Heart right ventricle (tissue), 16 donors: ENCODE data around the gene SLC34A1. TPM values are rescaled to one million over a fixed set of nuclear protein-coding genes. Genes with fewer than 3 reads are reported as not detected.

Experiments
- ATAC-seq, 8 donors: fragments of 200-7000 bp; cut with Tn5 transposase; one replicate each; pipeline ENCODE4 v1.9.1; 2020; ENCODE audit warnings: mild to moderate bottlenecking in 8 of 8, moderate library complexity in 8 of 8, moderate number of reproducible peaks in 1 of 8
- DNase-seq, 2 donors: peaks; one replicate each; pipeline ENCODE4 v3.0.0-alpha.2; 2020
- H3K27ac ChIP-seq, 10 donors: fragments of 200-600 bp; sonication (generic) in 2 of 10; one replicate each; pipeline versions ENCODE4 v1.5.0 to v1.8.0; 2020 to 2022; ENCODE audit warnings: mild to moderate bottlenecking in 3 of 10
- H3K27me3 ChIP-seq, 7 donors: fragments of 200-600 bp; one replicate each; pipeline ENCODE4 v1.8.0; 2021 to 2022; ENCODE audit warnings: mild to moderate bottlenecking in 2 of 7
- H3K36me3 ChIP-seq, 9 donors: fragments of 200-600 bp; sonication (generic) in 1 of 9; one replicate each; pipeline versions ENCODE4 v1.5.0 to v1.8.0; 2020 to 2022; ENCODE audit warnings: mild to moderate bottlenecking in 2 of 9
- H3K4me1 ChIP-seq, 9 donors: fragments of 200-600 bp; sonication (generic) in 1 of 9; one replicate each; pipeline versions ENCODE4 v1.5.0 to v1.8.0; 2020 to 2022; ENCODE audit warnings: mild to moderate bottlenecking in 4 of 9
- H3K4me3 ChIP-seq, 10 donors: fragments of 200-600 bp; sonication (generic) in 2 of 10; one replicate each; pipeline versions ENCODE4 v1.5.0 to v1.8.0; 2020 to 2022; ENCODE audit warnings: mild to moderate bottlenecking in 7 of 10, moderate library complexity in 2 of 10
- H3K9me3 ChIP-seq, 11 donors: fragments of 200-600 bp in 10 of 11; sonication (generic) in 2 of 11; one replicate each; pipeline versions ENCODE4 v1.5.0 to v1.8.0; 2013 to 2022; ENCODE audit warnings: mild to moderate bottlenecking in 2 of 11, control low read depth in 1 of 11, moderate library complexity in 1 of 11
- CTCF ChIP-seq, 9 donors: fragments of 200-600 bp; sonication (generic) in 2 of 9; IDR thresholded peaks; one replicate each; pipeline versions ENCODE4 v1.5.0 to v1.8.0; 2021 to 2022; ENCODE audit warnings: antibody characterized with exemption in 9 of 9, mild to moderate bottlenecking in 5 of 9, moderate library complexity in 1 of 9
- WGBS, 2 donors: extraction: QIAGEN DNeasy Blood & Tissue Kit; methylation state at CpG; one replicate each; pipeline ENCODE4 v1.1.7; 2013; ENCODE audit warnings: inconsistent platforms in 1 of 2; 5-methylcytosine and 5-hydroxymethylcytosine counted together
- intact Hi-C, 10 donors: fragments of 100-400 bp; cut with DNase I; formaldehyde crosslinking; loops; one replicate each; pipeline versions ENCODE4 v1.11.1 to v1.14.2; 2022
- polyA plus RNA-seq, 2 donors: library from polyadenylated mRNA; stranded (reverse); fragments of 200-250 nt; gene quantifications; one replicate each; pipeline ENCODE4 v1.2.3, GENCODE V29; 2013
- total RNA-seq, 10 donors: library from RNA; stranded (reverse); fragmentation: NEBNext Ultra II Directional in 3 of 10; extraction: Animal tissue kit (Norgen Biotek cat#: 25700) in 3 of 10; gene quantifications; one replicate each; pipeline versions ENCODE4 v1.2.1 to v1.2.4, GENCODE V29; 2021 to 2023
- donor health status: Arrhythmogenic right ventricular cardiomyopathy.
- donor health status: ischemic (EF 13 %, LVEDD 7.1; RV severe dilation, severe dysfunction).
- donor health status: healthy with polysubstance abuse.
- donor health status: DM: no; HTN: yes; CAD: no.
- donor health status: DM: no; HTN: no; CAD: no.
- donor health status: ischemic (EF 25% LVEDD 6.9; RV normal size, moderate dysfunction).
- donor health status: ischemic (EF 25% LVEDD 5.7; RV mildly dilated, moderate dysfunction).
- donor health status: healthy.
- donor health status: DM: yes; HTN: yes; CAD: no.
- donor health status: Ischemic cardiomyopathy.
- donor health status: ischemic (EF 35%, LVEDD 5.7; RV mildly dilated, moderate dysfunction).
- donor health status: nonischemic (EF 11% LVEDD 7.7; RV severe dilation, severe dysfunction).
- donor health status: DM: yes; HTN: yes; CAD: no.
- donor health status: PGD.
- donor health status: ischemic (EF 29% LVEDD 5.4; RV normal size, mild dysfunction).
- donor health status: nonischemic (EF 23%, LVEDD 6.1; RV moderate dilation, normal function).

SLC34A1 gene
- total and polyA plus RNA-seq, 12 donors, result 0.12 TPM; not detected in 11

GRCh38 chr5:177367323-177367848, 16.8 kb upstream of the SLC34A1 start:
- peak in 2 of 9 donors; percentile 27 to 35 for TF ChIP-seq CTCF (IDR thresholded peaks at IDR 0.05)
- no peak for DNase-seq
- Histone ChIP-seq H3K36me3 (peaks cover 0 to 34% (median 0%) of the 10 kb centered on the region in 9 donors), H3K4me3 (peak overlapping the region; percentile 31 to 60 (median 48)), H3K27ac (peak overlapping the region in 9 of 10 donors; percentile 69 to 93 (median 86)), H3K9me3 (no peaks in the 10 kb centered on the region), H3K4me1 (peaks cover 3 to 78% (median 31%) of the 10 kb centered on the region in 9 donors), H3K27me3 (no peaks in the 10 kb centered on the region)
- WGBS, 2 donors, result 13 to 16% methylated on average over 43 to 46 of the region's 46 CpGs
- intact Hi-C loops, result loop anchor here in 2 of 10 donors (10.0 kb wide), 2 partner anchors 53 to 253 kb away; partner anchors contain the start of gene MXD3 (in 1 of the 2)
- peak in 5 of 8 donors; percentile 5 to 12 (median 10) for ATAC-seq

DNA sequence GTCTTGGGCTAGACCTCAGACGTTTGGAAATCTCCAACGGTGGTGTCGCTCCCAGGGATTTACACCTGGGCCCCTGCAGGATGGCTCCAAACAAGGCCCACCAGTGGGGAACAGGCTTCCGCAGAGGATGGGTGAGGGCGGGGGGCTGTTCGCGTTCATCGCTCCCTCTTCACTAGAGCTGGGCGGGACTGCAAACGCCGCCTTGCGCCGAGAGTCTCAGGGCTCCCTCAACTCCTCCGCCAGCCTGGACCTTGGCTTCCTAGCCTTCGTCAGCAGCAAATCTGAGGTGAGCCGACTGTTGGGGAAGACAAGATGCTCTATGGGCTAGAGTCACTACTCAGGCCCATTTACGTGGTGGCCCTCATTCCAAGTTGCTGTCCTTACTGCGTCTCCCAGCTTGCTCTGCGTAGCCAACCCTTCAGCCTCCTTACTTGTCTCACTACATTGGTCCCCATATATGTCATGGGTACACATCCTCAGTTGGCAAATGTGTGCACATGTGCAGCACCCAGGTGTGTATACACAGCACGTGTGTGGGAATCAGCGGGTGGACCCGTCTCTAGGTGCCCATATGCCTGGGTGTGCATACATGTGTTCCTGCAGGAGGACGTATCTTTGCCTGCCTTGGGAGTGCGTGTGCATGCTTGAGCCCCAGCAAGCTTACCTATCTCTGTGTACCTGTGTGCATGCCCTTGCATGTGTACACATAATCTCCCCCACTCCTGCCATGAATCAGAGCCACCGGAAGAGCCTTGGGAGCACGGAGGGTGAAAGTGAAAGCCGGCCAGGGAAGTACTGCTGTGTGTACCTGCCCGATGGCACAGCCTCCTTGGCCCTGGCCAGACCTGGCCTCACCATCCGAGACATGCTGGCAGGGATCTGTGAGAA, 16.0 kb upstream of the SLC34A1 start:
- Histone ChIP-seq H3K4me1 (peaks cover 3 to 76% (median 24%) of the 10 kb centered on the region in 9 donors), H3K4me3 (peak overlapping the region in 4 of 10 donors; percentile 50 to 60 (median 56)), H3K9me3 (no peaks in the 10 kb centered on the region), H3K27me3 (no peaks in the 10 kb centered on the region), H3K27ac (no peak overlapping the region), H3K36me3 (peaks cover 0 to 39% (median 0%) of the 10 kb centered on the region in 9 donors)
- WGBS, 2 donors, result 75 to 77% methylated on average over 29 of the region's 29 CpGs
- TF ChIP-seq CTCF (IDR thresholded peaks at IDR 0.05), result no peak
- ATAC-seq, result no peak
- DNase-seq, result no peak
- intact Hi-C loops, result loop anchor here in 2 of 10 donors (10.0 kb wide), 2 partner anchors 53 to 253 kb away; partner anchors contain the start of gene MXD3 (in 1 of the 2)

GRCh38 chr5:177368869-177369644, 15.2 kb upstream of the SLC34A1 start:
- 74 to 77% methylated on average over 5 of the region's 5 CpGs for WGBS, 2 donors
- no peak for DNase-seq

More at GRCh38 chr5:177368869-177369644, 15.2 kb upstream of the SLC34A1 start:
- Histone ChIP-seq H3K27me3 (no peaks in the 10 kb centered on the region), H3K9me3 (no peaks in the 10 kb centered on the region), H3K36me3 (peaks cover 0 to 39% (median 0%) of the 10 kb centered on the region in 9 donors), H3K4me3 (no peak overlapping the region), H3K4me1 (peaks cover 3 to 67% (median 18%) of the 10 kb centered on the region in 9 donors), H3K27ac (no peak overlapping the region)
- peak in 7 of 9 donors; percentile 45 to 64 (median 53) for TF ChIP-seq CTCF (IDR thresholded peaks at IDR 0.05)
- intact Hi-C loops, result loop anchor here in 2 of 10 donors (10.0 kb wide), 2 partner anchors 54 to 254 kb away; partner anchors contain the start of gene MXD3 (in 1 of the 2)
- no peak for ATAC-seq
